ENCODE measurements around the gene GAREM1.

Gene GAREM1

GRCh38 chr18:32424696-32425095 is 46.0 kb downstream of the GAREM1 start:
- no peak for DNase-seq (ENCODE audit: low spot score)

- no peak for DNase-seq (ENCODE audit: low spot score)
Observed at GRCh38 chr18:32422978-32423740, 47.5 kb downstream of the GAREM1 start.

DNA sequence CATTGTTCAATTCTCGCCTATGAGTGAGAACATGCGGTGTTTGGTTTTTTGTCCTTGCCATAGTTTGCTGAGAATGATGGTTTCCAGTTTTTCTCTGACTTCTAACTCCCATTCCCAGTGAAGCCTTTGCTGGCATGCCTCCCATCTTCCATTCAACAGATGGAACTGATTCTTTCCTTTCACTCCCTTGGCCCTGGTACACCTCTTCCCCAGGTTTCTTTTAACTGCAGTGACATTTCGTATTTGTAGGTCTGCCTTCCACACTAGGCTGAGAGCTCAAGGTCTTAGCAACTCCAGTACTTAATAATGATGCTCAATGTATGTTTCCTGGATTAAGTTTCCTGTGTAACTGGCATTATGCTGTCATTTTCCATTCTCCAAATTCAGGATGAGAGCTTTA is 48.5 kb downstream of the GAREM1 start:
- no peak for DNase-seq (ENCODE audit: low spot score)

GRCh38 chr18:32420084-32420750 is 50.5 kb downstream of the GAREM1 start:
- DNase-seq (ENCODE audit: low spot score): no peak

- no peak for DNase-seq (ENCODE audit: low spot score)
Observed at GRCh38 chr18:32418148-32418547, 52.5 kb downstream of the GAREM1 start.

GRCh38 chr18:32405588-32405987 is 65.1 kb downstream of the GAREM1 start:
- no peak for DNase-seq (ENCODE audit: low spot score)

- DNase-seq (ENCODE audit: low spot score): no peak
Observed at GRCh38 chr18:32401621-32402020, 69.1 kb downstream of the GAREM1 start.

DNA sequence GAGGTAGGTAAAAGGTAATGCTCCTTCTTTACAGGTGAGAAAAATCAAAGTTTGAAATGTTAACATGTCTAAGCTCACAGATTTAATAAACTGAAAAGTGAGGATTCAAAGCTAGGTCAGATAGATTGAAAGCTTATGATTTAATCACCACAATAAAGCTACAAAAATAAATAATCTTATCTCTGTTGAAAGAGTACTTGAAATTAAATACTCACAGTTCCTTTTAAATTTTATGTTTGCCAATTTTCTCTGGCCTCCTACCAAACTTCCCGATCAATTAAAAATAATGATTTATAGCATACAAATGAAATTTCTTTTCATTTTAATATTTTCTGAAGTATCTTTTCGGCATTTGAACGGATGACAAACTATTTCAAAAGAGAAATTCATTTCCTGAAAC is 77.3 kb downstream of the GAREM1 start:
- no peak for DNase-seq (ENCODE audit: low spot score)

- DNase-seq (ENCODE audit: low spot score): no peak
Observed at GRCh38 chr18:32391126-32391525, 79.6 kb downstream of the GAREM1 start.

DNA sequence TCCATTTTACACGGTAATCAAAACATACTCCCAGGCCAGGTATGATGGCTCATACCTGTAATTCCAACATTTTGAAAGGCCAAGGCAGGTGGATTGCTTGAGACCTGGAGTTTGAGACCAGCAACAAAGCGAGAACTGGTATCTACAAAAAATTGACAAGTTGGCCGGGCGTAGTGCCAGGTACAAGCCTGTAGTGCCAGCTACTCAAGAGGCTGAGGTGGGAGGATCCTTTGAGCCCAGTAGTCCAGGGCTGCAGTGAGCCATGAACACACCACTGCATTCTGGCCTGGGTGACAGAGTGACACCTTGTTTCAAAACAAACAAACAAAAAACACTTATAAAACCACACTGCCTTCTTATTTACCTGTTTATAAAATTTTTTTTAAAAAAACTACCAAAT is 80.8 kb downstream of the GAREM1 start:
- no peak for DNase-seq (ENCODE audit: low spot score)

DNA sequence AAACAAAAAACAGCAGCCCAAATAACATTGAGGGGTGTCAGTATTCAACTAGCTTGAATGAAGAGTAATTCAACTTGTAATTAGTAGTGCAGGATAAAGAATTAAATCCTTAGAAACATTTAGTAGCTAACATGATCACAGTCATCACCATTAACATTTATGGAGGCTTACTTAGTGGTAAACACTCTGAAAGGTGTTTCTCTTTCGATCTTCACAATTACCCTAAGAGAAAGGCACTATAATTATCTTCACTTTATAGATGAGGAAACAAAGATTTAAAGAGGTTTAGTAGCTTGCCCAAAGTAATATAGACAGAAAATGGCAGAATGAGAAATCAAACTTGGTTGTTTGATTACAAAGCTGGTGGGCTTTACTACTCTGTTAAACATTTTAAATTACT is 81.5 kb downstream of the GAREM1 start:
- no peak for DNase-seq (ENCODE audit: low spot score)

DNA sequence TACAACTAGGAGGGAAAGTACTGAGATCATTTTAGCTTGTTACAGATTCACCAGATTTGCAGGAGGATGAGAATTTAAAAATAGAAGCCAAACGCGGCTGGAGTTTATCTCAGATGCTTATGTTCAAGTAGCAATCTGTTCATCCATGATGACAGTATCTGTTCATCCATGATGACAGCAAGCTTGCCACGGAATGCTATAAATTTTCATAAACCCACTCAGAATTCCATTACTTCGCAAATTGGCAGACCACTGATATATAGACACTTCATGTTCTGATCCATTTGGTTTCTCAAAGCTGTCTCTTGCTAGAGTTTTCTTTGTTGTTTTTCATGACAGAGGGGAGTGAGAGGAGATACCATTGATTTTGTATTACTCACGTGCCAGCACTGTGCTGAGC is 84.2 kb downstream of the GAREM1 start:
- DNase-seq (ENCODE audit: low spot score): no peak

GRCh38 chr18:32383050-32383819 is 87.4 kb downstream of the GAREM1 start:
- DNase-seq (ENCODE audit: low spot score): peak; percentile 78

DNA sequence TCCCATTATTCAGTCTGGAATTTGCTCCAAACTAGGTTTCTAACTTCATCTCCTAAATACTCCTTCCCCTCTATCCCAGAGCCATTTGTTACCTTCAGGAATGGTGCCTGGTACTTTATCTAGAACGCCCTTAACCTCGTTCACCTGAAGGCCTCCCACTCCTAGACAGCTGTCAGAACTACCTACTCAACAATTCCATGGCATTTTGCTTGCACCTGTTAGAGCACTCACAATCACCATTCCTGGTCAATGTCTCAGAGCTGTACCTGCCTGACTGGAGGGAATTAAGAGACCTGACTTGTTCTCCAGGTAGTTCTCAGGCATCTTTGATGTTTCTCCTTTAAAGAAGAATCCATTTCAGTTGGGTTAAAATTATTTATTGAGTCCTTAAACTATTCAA is 88.9 kb downstream of the GAREM1 start:
- no peak for DNase-seq (ENCODE audit: low spot score)

DNA sequence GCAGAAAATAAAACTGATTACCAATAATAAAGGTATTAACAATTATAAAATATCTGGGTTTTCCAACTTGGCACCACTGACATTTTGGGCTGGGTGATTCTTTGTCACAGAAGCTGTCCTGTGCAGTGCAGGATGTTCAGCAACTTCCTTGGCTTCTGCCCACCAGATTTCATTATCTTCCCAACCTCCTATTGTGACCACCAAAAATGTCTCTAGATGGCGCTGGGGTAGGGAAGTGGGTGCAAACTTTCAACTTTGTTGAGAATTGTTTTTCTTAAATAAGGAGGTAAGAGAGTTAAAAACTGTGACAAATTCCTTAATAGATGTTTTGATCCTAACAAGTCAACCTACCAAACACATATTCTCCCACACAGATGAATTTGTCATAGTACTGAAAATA is 90.1 kb downstream of the GAREM1 start:
- DNase-seq (ENCODE audit: low spot score): no peak

GRCh38 chr18:32379891-32380290 is 90.8 kb downstream of the GAREM1 start:
- no peak for DNase-seq (ENCODE audit: low spot score)

- DNase-seq (ENCODE audit: low spot score): no peak
Observed at GRCh38 chr18:32378705-32379104, 92.0 kb downstream of the GAREM1 start.

- peak; percentile 88 for DNase-seq (ENCODE audit: low spot score)
Observed at GRCh38 chr18:32373995-32374394, 96.7 kb downstream of the GAREM1 start.

DNA sequence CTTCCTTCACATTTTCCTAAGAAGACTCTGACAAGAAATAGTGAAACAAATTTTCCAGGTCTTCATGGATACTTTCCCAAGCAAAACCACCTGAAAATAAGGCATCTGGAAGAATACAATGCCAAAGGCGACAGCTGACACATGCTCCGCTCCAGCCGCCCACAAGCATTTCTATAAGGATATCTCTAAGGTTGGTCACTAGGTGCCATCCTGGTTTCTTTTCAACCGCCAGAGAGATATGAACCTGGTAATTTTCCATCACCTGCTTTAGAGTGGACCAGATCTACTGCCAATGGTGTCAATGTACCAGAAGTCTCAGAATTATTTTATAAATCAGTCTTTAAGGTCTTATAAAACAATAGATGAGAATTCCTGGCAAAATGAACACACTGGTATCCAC is 97.2 kb downstream of the GAREM1 start:
- DNase-seq (ENCODE audit: low spot score): no peak

- peak; percentile 93 for DNase-seq (ENCODE audit: low spot score)
Observed at GRCh38 chr18:32372381-32373061, 98.2 kb downstream of the GAREM1 start.

- no peak for DNase-seq (ENCODE audit: low spot score)
Observed at GRCh38 chr18:32372047-32372380, 98.7 kb downstream of the GAREM1 start.

GRCh38 chr18:32371384-32371783 is 99.3 kb downstream of the GAREM1 start:
- no peak for DNase-seq (ENCODE audit: low spot score)

GRCh38 chr18:32368991-32369390 is 101.7 kb downstream of the GAREM1 start:
- no peak for DNase-seq (ENCODE audit: low spot score)
